ENCODE measurements around the gene OR1D5. TPM values are rescaled to one million over a fixed set of nuclear protein-coding genes. Genes with fewer than 3 reads are reported as not detected.

OR1D5 gene
- total RNA-seq, 1 experiment from 2014 or later: not detected

DNA sequence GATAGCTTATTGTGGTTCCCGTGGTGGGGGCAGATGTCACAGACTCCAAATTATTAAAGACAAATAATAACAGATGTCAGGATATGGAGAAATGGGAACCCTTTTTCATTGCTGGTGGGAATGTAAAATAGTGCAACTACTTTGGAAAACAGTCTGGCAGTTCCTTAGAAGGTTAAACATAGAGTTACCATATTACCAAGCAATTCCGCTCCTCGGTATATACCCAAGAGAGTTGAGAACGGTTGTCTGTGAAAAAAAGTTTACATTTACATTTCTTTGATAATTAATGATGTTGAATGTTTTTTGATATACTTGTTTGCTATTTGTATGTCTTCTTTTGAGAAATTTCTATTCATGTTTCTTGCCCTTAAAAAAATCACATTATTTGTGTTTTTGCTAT, 41.2 kb downstream of the OR1D5 start:
- Histone ChIP-seq H3K4me3 (no peak overlapping the region), H3K27me3 (no peaks in the 10 kb centered on the region), H3K9me3 (no peaks in the 10 kb centered on the region), H3K36me3 (peaks cover 23% of the 10 kb centered on the region)
- no peak for DNase-seq

DNA sequence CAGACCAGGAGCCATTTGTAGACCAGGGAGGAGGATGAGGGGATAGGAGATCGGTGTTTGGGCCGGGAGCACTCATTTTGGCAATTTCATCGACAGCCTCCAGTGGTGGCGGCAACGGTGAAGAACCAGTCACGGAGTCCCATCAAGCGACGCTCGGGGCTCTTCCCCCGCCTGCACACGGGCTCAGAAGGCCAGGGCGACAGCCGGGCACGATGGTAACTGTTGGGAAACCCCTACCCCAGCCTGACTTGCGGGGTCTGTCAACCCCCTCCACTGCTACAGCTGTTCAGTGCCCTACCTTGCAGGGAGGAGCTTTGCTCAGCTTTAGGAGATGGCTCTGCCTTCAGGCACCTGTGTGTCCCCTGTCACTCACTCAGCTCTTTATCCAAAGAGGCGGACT, 43.0 kb downstream of the OR1D5 start:
- Histone ChIP-seq H3K27me3 (no peaks in the 10 kb centered on the region), H3K4me3 (no peak overlapping the region), H3K9me3 (no peaks in the 10 kb centered on the region), H3K36me3 (peaks cover 23% of the 10 kb centered on the region)
- no peak for DNase-seq

DNA sequence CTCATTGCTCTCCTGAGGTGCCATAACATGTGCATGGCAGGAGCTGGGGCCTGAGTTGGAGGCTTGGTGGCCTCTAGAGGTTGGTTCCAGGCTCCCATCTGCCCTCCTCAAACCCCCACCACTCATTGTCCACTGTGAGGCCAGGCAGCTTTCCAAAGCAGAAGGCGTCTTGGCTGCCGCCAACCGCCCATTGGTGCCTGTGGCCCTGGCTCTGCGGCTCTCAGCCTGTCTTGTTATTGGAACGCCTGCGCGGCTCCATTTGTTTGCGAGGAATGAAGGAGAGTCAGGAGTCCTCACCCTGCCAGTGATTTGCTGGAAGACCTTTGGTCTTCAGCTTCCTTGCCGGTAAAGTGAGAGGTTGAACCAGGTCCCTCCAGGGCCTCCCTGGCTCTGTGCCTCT, 43.6 kb downstream of the OR1D5 start:
- no peaks in the 10 kb centered on the region for H3K9me3 ChIP-seq
- H3K27me3 ChIP-seq: no peaks in the 10 kb centered on the region
- no peak for DNase-seq
- peaks cover 23% of the 10 kb centered on the region for H3K36me3 ChIP-seq
- H3K4me3 ChIP-seq: no peak overlapping the region

DNA sequence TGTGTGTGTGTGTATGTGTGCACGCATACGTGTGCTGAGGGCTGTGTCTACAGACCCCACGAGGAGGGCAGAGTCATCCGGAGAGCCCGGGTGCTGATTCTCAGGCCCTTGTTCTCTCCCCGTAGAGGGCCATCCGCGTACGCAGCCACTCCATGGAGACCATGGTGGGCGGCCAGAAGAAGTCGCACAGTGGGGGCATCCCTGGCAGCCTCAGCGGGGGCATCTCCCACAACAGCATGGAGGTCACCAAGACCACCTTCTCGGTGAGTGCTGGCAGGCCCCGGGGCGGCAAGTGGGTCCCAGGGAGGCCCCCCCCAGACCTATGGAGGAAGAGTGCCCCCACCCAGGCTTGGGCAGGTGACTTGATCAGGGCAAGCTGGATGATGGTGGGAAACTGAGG, 45.5 kb downstream of the OR1D5 start:
- H3K36me3 ChIP-seq: peaks cover 20% of the 10 kb centered on the region

DNA sequence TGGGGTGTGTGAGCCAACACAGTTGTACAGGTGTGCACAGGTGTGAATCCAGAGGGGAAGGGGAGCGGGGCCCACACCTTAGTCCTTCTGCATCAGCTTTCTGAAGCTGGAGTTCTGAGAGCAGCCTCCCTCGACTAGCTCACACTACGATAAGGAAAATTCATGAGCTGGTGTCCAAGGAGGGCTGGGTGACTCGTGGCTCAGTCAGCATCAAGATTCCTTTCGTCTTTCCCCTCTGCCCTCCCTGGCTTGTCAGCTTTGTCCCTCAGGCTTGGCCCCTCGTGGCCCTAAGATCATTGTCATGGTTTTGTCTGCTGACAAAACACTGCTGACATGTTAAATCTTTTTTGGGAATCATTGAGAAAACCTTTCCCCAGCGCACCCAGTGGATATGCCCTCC, 47.5 kb downstream of the OR1D5 start:
- no peaks in the 10 kb centered on the region for H3K9me3 ChIP-seq
- H3K4me3 ChIP-seq: no peak overlapping the region
- DNase-seq: peak; percentile 40
- H3K27me3 ChIP-seq: no peaks in the 10 kb centered on the region
- H3K36me3 ChIP-seq: peaks cover 8% of the 10 kb centered on the region

More for the DNA sequence above, 45.5 kb downstream of the OR1D5 start:
- DNase-seq: no peak
- no peaks in the 10 kb centered on the region for H3K9me3 ChIP-seq
- H3K4me3 ChIP-seq: no peak overlapping the region
- H3K27me3 ChIP-seq: no peaks in the 10 kb centered on the region

DNA sequence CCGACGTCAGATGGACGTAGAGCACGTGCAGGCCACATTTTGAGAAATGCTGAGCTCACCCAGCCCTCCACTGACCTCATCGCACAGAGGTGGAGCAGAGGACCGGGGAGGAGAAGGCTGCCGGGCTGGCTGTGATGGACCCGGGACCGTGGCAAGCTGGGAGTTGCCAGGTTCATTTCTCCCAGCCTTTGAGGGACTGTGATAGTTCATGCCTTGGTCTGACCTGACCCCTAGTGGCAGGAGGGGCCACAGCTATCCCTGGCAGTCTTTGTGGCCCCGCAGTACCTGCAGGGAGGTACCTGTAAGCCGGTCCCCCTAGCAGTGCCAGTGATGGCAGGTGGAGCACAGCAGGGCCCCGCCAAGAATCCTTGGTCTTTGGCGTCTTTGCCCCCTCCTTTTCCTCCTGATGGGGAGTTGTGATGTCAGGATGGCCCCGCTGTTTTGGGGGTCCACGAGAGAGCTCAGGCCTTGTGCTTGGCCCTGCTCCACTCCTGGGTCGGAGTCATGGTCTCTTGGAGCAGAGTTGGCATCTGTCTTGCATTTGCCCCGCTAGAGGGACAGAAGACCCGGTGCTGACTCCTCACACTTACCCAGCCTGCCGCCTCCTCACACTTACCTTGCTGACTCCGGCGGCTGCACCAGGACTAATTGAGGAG, 50.4 kb downstream of the OR1D5 start:
- Histone ChIP-seq H3K36me3 (no peaks in the 10 kb centered on the region), H3K27me3 (no peaks in the 10 kb centered on the region), H3K9me3 (no peaks in the 10 kb centered on the region), H3K4me3 (no peak overlapping the region)
- DNase-seq: peak; percentile 21

Other genes starting within 250 kb of the OR1D5 start
- not detected in 2 replicates for gene OR1D2, start 40.8 kb upstream of the OR1D5 start, total RNA-seq (2014; rRNA removed; shearing (Covaris generic); ENCODE audit: low replicate concordance)
- not detected in 2 replicates for gene OR1G1, start 63.9 kb upstream of the OR1D5 start, total RNA-seq (2014; rRNA removed; shearing (Covaris generic); ENCODE audit: low replicate concordance)
- not detected in 2 replicates for gene OR1A2, start 133.9 kb upstream of the OR1D5 start, total RNA-seq (2014; rRNA removed; shearing (Covaris generic); ENCODE audit: low replicate concordance)
- not detected in 2 replicates for gene OR1A1, start 144.1 kb upstream of the OR1D5 start, total RNA-seq (2014; rRNA removed; shearing (Covaris generic); ENCODE audit: low replicate concordance)
- not detected in 2 replicates for gene OR3A1, start 234.8 kb upstream of the OR1D5 start, total RNA-seq (2014; rRNA removed; shearing (Covaris generic); ENCODE audit: low replicate concordance)

Measured in MG63 (cell line).